Upper lobe of left lung (tissue), 4 donors: ENCODE results near the gene RMI1.

Experiments
- EP300 ChIP-seq, 4 donors: sonication (generic); formaldehyde crosslinking; IDR thresholded peaks; one replicate each; pipeline ENCODE4 v1.5.1; 2017; ENCODE audit warnings: antibody characterized with exemption in 4 of 4, control low read depth in 2 of 4
- POLR2A ChIP-seq, 4 donors: fragments of 450-650 bp; IDR thresholded peaks; one replicate each; pipeline ENCODE4 v1.5.1; 2016 to 2017; ENCODE audit warnings: antibody characterized with exemption in 4 of 4, mild to moderate bottlenecking in 2 of 4
- POLR2AphosphoS5 ChIP-seq, 2 donors: sonication (generic); formaldehyde crosslinking; IDR thresholded peaks; one replicate each; pipeline ENCODE4 v1.5.1; 2017; ENCODE audit warnings: antibody characterized with exemption in 2 of 2
- TF ChIP-seq, protein P1 (sequence below), 6 experiments: fragments of 450-650 bp in 4 of 6; fragments of 200-600 bp in 2 of 6; sonication (generic) in 2 of 6; IDR thresholded peaks; one replicate each; pipeline ENCODE4 v1.5.1; 2016 to 2019; ENCODE audit warnings: antibody characterized with exemption in 6 of 6

DNA sequence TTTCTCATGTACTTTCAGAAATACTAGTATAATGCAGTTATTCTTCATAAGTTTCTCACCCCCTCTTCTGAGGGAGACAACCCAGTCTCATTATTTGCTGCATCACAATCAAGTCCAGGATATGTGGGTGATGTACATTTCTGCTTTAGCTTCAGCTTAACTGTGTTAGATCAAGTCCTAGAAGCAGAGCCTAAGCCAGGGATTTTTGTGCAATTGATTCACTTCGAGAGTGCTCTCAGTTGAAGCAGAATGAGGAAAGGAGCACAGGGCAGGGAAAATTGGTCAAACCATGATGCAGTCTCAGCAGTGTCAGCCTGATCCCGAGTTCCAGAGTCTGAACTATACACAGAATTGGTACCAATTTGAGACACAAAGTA is 15.6 kb upstream of the RMI1 start:
- TF ChIP-seq POLR2AphosphoS5 (IDR thresholded peaks at IDR 0.05) = no peak
- TF ChIP-seq, protein P1, sequence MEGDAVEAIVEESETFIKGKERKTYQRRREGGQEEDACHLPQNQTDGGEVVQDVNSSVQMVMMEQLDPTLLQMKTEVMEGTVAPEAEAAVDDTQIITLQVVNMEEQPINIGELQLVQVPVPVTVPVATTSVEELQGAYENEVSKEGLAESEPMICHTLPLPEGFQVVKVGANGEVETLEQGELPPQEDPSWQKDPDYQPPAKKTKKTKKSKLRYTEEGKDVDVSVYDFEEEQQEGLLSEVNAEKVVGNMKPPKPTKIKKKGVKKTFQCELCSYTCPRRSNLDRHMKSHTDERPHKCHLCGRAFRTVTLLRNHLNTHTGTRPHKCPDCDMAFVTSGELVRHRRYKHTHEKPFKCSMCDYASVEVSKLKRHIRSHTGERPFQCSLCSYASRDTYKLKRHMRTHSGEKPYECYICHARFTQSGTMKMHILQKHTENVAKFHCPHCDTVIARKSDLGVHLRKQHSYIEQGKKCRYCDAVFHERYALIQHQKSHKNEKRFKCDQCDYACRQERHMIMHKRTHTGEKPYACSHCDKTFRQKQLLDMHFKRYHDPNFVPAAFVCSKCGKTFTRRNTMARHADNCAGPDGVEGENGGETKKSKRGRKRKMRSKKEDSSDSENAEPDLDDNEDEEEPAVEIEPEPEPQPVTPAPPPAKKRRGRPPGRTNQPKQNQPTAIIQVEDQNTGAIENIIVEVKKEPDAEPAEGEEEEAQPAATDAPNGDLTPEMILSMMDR (IDR thresholded peaks at IDR 0.05) = no peak
- no peak for TF ChIP-seq POLR2A (IDR thresholded peaks at IDR 0.05)
- TF ChIP-seq EP300 (IDR thresholded peaks at IDR 0.05) = no peak
